Activated T-cell treated with anti-CD3 and anti-CD28 coated beads, Interleukin-2, amount 50 U/mL, for 48 hours (primary cell): Measurements from ENCODE around the gene FUT6.
"Not testable (repeated sequence)": the region's sequence is repeated elsewhere in the genome, so short reads cannot be mapped to it uniquely, and the experiment has no call there.

ENCODE experiments used
- DNase-seq, 2 experiments: peaks; one replicate each; pipeline ENCODE4 v3.0.0-alpha.2; 2020

Gene FUT6

DNA sequence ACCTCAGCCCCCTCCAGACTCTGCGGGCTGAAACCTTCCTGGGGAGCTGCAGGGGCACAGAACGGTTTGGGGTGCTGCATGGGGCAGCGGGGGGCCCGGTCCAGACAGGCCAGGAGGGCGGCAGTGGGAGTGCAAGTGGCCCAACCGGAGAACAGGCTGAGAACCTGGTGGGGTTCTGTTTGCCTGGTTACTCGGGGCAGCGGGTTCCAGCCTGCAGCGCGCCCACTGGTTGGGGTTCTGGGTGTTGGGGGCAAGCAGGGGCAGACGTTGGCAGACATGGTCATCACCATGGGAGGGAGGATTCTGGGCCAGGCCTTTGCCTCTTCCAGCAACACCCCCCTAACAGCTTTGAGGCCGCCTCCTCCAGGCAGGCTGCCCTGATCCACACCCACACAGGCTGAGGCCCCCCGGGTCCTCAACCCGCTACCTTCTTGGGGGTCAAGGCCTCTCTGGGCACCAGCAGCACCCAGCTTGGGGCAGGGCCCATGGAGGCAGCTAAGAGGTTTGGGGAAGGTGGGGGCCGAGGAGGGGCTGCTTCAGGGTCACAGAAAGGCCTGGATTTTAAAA is 54.8 kb downstream of the FUT6 start, which contains the start of gene PRR22:
PRR22 (minus strand) TSS at position 166 of the 567 bp plus-strand sequence; CDS start at position 80, 86 bp downstream.
- no peak for DNase-seq

- DNase-seq = no peak
Observed at GRCh38 chr19:5782945-5783919, 56.3 kb downstream of the FUT6 start.

DNA sequence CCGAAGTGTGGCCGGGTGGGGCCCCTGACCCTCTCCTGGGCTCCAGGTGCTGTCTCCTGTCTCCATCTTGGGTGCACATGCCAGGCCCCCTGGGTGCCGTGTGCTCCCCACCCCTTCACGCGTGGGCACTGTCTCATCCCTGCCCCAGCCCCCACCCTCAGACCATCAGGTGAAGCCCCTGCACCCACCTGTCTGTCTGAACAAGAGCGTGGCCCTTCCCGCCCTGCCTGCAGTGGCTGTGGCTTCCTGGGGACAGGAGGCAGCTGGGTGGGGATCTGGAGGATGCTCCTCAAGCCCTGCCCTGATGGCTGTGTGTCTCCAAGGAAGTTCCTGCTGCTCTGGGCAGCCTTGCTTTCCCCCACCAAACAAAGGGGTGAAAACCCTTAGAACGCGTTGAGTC is 57.2 kb downstream of the FUT6 start:
- DNase-seq = no peak

DNA sequence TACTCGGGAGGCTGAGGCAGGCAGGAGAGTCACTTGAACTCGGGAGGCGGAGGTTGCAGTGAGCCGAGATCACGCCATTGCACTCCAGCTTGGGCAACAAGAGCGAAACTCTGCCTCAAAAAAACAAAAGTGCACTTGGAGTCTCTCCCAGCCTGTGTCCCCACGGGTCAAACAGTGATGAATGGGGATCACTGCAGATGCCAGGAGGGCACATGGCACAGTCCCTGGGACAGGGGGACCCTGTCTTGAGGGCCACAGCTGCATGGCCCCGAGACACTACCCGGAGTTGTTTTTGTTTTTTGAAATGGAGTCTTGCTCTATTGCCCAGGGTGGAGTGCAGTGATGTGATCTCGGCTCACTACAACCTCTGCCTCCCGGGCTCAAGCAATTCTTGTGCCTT is 58.6 kb downstream of the FUT6 start:
- not testable (repeated sequence) for DNase-seq
